HG03064 (cell line): ENCODE results near the gene TMEM181.
"Not testable (repeated sequence)": the region's sequence is repeated elsewhere in the genome, so short reads cannot be mapped to it uniquely, and the experiment has no call there.

Experiments used
- ATAC-seq: cut with Tn5 transposase; IDR thresholded peaks from one replicate; pipeline ENCODE4 v1.9.1; 2021; ENCODE audit warnings: low read depth; ENCODE audit not compliant: unreplicated experiment

TMEM181 gene

GRCh38 chr6:158618289-158618688, 58.4 kb downstream of the TMEM181 start:
- not testable (repeated sequence) for ATAC-seq

GRCh38 chr6:158619922-158620801, 60.3 kb downstream of the TMEM181 start:
- no peak for ATAC-seq

- ATAC-seq, result no peak
Measured at GRCh38 chr6:158620963-158621693, 61.2 kb downstream of the TMEM181 start.

- no peak for ATAC-seq
Measured at GRCh38 chr6:158621694-158622544, 62.0 kb downstream of the TMEM181 start.

- ATAC-seq, result no peak
Measured at GRCh38 chr6:158622545-158623190, 62.8 kb downstream of the TMEM181 start.

GRCh38 chr6:158624684-158625682, 65.1 kb downstream of the TMEM181 start:
- ATAC-seq, result no peak

- ATAC-seq, result no peak
Measured at GRCh38 chr6:158625881-158626305, 66.0 kb downstream of the TMEM181 start.

GRCh38 chr6:158626360-158627167, 66.7 kb downstream of the TMEM181 start:
- no peak for ATAC-seq

- no peak for ATAC-seq
Measured at GRCh38 chr6:158627168-158627939, 67.5 kb downstream of the TMEM181 start.

GRCh38 chr6:158627940-158628211, 68.0 kb downstream of the TMEM181 start:
- no peak for ATAC-seq

- no peak for ATAC-seq
Measured at GRCh38 chr6:158628542-158628941, 68.7 kb downstream of the TMEM181 start.

- no peak for ATAC-seq
Measured at GRCh38 chr6:158629367-158630221, 69.7 kb downstream of the TMEM181 start.

GRCh38 chr6:158630938-158631616, 71.2 kb downstream of the TMEM181 start:
- ATAC-seq, result no peak

- no peak for ATAC-seq
Measured at GRCh38 chr6:158631678-158632537, 72.0 kb downstream of the TMEM181 start.

- ATAC-seq, result not testable (repeated sequence)
Measured at GRCh38 chr6:158632538-158633119, 72.7 kb downstream of the TMEM181 start.
